Suppressor macrophage (primary cell): ENCODE results near the gene POC1A.
"Not testable (repeated sequence)": the region's sequence is repeated elsewhere in the genome, so short reads cannot be mapped to it uniquely, and the experiment has no call there.

Experiments
- DNase-seq, 4 experiments: peaks; one replicate each; pipeline ENCODE4 v3.0.0-alpha.2; 2020 to 2022

POC1A gene

DNA sequence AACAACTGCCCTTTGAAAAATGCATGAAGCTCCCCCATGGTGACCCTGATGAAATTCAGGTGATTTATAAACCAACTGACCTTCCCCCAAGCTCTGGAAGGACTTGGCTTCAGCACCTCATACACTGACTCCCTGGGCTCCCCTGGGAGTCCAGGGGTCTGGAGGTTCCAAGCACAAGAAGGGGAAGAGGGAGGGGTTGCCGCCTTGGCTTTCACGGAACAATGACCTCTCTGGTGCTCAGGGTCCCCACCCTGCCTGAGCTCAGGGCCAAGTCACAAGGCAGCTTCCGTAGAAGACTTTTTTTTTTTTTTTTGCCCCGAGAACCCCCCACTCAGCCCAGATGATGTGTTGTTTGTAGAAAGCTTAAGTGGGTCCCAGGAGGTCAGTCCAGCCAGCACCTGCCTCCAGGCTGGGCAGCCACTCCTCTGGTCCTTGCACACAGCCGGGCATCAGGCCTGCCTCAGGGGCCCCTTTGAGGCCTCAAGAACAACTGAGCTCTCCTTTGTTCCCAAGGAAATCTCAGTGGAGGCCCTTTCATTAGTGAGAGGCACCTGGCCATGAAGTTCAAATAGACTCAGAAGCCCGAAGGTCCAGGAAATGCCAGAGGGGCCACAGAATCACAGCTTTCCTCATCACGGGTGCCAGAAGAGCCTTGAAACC lies 29.7 kb upstream of the POC1A start:
- no peak for DNase-seq

DNA sequence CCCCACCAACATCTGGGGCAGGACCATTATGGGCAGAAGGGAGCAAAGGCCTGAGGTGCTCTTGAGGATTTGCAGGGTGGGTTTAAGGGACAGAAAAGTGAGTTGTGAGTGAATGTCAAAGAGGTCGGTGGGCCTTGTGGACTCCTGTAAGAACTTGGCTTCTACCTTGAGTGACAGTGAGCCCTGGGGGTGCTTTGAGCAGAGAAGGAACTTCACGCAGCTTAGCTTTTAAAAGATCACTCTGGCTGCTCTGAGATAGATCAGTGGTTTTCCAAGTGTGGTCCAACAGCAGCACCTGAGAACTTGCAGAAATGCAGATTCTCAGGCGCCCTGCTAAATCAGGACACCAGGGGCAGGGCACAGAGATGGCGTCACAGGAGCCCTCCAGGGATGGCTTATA lies 28.5 kb upstream of the POC1A start:
- DNase-seq = no peak

DNA sequence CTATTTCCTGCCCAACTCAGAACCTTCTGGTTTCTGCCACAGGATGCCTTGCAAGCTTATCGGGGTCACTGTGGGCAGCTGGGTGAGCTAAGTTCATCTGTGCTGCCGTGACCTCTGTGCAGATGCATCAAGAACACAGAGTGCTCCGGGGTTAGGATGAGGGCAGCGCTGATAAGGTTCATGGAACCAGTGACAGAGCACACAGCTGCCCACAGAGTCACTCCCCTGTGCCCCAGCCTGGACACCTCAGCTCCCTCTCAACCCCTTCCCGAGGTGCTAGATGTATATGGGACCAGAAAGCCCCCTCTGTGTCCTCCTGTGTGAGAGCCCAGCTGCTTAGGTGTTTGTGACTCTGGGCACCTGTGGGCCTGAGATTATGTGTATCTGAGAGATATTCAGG lies 28.0 kb upstream of the POC1A start:
- peak in 2 of 4 experiments; percentile 41 to 51 for DNase-seq

GRCh38 chr3:52181543-52181942 lies 27.3 kb upstream of the POC1A start:
- no peak for DNase-seq

- DNase-seq = no peak
Measured at GRCh38 chr3:52178537-52178936, 24.3 kb upstream of the POC1A start.

DNA sequence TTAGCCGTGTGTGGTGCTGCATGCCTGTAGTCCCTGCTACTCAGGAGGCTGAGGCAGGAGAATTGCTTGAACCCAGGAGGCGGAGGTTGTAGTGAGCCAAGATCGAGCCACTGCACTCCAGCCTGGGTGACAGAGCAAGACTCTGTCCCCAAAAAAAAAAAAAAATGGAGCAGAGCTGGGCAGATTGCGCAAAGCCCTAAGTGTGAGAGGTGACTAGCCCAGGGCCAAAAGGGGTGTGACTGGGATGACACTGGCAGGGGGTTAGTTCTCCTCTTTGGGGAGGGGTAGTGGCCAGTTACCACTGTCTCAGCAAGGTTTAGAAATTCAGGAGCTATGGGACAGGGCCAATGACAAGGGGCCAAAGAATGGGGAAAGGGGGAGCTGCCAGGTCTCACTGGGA lies 23.9 kb upstream of the POC1A start:
- peak in 2 of 4 experiments; percentile 36 to 51 for DNase-seq

- no peak for DNase-seq
Measured at GRCh38 chr3:52177701-52178042, 23.4 kb upstream of the POC1A start.

DNA sequence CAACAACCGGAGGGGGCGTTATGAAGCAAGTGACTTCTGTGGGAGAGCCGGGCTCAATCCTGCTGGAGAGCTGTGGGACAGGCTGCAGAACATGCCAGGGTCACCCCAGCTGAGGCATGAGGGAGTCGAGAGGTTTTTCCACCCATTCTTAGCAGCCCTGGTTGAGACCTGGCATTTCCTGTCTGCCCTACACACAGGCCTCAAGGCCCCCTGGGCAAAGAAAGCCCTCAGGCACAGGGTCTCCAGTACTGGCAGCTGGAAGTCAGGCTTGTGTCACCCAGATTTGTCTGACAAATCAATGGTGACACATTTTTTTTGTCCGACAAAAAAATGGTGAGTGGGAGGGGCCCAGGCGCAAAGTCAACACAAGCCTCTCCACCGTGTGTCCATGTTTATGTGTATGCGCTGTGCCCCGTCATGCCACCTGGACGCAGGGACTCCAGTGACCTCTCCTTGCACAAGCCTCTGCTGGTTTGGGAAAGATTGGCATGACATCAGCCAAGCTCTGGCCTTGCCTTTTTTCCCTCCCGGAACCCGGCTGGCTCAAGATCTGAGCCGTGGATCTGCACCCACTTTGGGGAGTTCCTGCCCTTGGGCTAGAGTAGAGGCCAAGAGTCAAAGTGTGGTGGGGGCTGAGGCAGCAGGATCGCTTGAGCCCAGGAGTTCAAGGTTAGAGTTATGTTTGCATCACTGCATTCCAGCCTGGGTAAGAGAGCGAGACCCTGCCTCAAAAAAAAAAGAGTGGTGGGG lies 22.9 kb upstream of the POC1A start:
- no peak for DNase-seq

DNA sequence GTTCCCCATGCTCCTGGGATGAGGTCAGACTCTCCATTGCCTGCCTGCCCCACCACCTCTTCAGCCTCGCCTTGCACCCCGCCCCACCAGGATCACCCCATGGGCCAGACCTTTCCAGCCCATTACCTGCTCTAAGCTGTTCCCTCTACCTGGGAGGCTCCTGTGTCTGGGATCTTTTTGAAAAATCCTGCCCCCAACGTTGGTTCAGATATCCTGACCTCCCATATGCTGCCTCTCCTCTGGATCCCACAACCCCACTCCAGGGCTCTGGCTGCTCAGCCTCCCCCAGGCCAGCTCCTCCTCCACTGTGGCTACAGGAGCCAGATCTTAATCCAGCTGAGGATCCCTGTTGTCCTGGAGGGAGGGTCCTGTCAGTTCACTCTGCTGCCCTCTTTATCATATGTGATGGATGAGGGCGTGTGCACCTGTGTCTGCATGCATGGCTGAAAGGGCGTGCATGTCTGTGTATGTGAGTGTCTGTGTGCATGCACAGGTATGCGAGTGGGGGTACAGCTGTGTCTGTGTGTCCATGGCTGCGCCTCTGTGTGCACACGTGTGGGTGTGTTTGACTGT lies 22.0 kb upstream of the POC1A start:
- DNase-seq = no peak

GRCh38 chr3:52175416-52176179 lies 21.4 kb upstream of the POC1A start:
- DNase-seq = no peak

DNA sequence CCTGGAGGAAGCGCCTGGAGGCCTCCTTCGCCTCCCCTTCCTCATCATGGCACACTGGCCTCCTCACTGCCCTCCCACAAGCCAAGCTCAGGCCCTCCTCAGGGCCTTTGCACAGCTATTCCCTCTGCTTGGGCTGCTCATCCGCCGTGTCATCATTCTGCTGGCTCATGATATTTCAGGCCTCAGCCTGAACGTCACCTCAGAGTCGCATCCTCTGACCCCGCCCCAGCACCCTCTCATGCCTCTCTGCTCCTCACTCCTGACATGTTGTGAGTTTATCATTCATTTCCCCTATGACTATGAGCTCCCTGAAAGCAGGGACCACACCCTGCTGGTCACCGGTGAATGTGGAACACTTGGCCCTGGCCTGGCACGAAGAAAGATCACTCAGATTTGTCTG lies 20.7 kb upstream of the POC1A start:
- peak; percentile 46 to 66 (median 58) for DNase-seq

- no peak for DNase-seq
Measured at GRCh38 chr3:52173101-52173500, 18.9 kb upstream of the POC1A start.

DNA sequence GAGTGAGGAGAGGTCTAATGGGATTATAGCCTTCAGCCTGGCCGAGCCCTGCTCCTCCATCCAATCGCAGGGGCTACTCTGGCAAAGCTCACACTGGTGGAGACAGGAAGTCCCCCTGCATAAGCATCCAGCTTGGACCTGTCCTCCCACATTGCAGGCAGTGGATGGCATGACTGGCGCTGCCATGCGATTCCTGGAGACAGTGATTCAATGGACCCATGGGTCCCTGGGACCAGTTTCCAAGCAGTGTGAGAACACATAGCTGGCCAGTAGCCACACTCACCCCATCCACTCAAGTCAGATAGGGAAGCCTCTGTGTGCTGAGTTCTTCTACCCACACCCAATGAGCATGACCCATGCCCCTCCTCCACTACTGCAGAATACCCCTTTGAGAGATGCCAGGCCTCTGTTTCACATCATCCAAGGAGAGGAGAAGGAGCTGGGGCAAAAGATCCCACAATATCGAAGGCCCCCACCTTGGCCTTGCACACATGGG lies 18.1 kb upstream of the POC1A start:
- no peak for DNase-seq

GRCh38 chr3:52171514-52172261 lies 17.5 kb upstream of the POC1A start:
- DNase-seq = peak; percentile 35 to 71 (median 51)

DNA sequence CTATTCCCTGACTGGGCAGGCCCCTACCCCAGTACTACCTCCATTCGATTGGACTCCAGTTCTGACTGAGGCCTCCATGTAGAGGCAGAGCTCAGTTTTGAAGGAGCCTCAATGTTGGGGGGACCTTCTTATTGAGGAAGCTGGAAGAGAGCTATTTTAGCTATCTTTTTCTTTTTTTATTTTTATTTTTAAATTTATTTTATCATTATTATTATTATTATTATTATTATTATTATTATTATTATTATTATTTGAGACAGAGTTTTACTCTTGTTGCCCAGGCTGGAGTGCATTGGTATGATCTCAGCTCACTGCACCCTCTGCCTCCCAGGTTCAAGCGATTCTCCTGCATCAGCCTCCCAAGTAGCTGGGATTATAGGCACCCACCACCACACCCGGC lies 16.0 kb upstream of the POC1A start:
- not testable (repeated sequence) for DNase-seq

GRCh38 chr3:52167240-52167639 lies 13.0 kb upstream of the POC1A start:
- DNase-seq = no peak

DNA sequence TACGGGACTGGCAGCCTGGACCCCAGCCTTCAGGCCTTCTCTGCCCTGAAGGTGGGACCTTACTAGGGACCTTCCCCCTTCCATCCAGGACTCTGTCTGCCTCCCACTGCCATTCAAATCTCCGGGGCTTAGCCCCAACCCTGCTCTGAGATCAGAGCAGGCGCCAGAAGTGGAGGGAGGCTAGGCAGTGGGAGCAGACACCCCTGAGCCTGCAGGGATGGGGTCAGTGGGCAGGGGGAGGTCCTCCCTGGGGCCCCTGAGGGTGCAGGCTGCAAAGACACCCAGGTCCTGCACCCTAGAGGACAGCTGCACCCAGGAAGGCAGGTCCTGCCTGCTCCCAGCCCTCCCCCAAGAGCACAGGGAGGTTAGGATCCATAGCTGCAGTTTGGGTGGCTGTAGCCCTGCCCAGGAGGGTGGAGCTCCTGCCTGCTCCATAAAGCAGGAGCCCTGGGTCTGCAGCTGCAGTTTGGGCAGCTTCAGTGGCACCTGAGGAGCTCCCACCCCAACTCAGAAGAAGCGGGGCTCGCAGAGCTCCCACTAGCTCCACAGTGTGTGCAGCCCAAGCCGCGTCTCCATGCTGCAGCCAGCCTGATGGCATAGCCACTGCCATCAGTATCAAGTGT lies 8.1 kb upstream of the POC1A start:
- no peak for DNase-seq

GRCh38 chr3:52159503-52159902 lies 5.3 kb upstream of the POC1A start:
- DNase-seq = no peak

DNA sequence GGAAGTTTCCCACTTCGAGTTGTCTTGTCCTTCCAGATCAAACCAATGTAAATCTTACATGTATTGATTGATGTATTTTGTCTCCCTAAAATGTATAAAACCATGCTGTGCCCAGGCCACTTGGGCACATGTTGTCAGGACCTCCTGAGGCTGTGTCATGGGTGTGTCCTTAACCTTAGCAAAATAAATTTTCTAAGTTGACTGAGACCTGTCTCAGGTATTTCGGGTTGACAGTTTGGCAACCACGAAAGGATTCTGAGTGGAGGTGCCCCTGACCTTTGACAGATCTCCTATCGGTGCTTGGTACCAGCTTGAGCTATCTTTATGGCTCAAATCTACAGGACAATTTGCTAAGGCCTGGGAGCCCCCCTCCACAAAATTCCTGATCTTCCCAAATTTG lies 1.7 kb upstream of the POC1A start:
- DNase-seq = no peak

DNA sequence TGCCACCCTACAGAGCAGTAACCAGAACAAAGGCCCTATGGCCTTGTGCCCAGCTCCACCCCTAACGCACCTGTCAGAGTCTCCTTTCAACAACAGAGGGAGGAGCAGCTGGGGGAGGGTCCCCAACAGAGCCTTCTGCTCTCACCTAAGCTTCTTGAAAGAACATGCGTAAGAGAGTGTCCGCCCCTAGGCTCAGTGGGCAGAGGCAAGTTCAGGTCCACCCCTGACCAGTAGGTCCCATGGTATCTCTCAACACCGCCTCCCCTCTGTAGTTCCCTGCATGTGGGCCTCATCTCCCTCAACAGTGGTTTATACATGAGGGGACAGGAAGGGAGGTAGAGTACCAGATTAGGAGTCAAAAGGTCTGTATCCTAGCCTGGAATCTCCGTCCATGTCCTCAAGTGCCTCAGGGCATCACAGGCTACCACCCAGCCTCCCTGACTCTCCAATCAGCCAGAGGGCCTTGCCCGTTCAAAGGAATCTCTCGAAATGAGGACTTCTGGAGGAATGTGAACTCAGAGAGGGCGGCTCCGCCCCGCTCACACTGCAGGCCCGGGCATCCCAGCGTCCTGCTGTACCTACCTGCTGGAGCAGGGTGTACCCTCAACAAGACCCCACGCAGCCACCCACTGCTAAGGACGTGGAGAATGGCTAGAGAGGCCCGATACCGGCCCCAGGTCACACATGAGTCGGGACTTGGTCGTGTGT lies 680 bp downstream of the POC1A start:
- DNase-seq = no peak

GRCh38 chr3:52151991-52152390 lies 2.2 kb downstream of the POC1A start:
- not testable (repeated sequence) for DNase-seq
